MCF 10A (cell line): Measurements from ENCODE around the gene EPS8L3. TPM values are rescaled to one million over a fixed set of nuclear protein-coding genes. Genes with fewer than 3 reads are reported as not detected.

Source experiments
- BruUV-seq: library from RNA; stranded (reverse); fragments of 400-500 nt; replicated peaks from 2 replicates; lab custom pipeline; 2021; lab: Mats Ljungman, UMichigan
- CTCF ChIA-PET: fragments of 300-600 bp; sonication (Branson Sonifier 250); formaldehyde crosslinking; extraction: SDS; loops from one replicate; lab custom pipeline; 2021; ENCODE audit warnings: antibody characterized with exemption, inconsistent platforms; lab: Yijun Ruan, JAX
- POLR2A ChIA-PET: fragments of 300-600, 350-650 bp; sonication (Branson Sonifier 250); formaldehyde crosslinking; extraction: SDS; loops from one replicate; lab custom pipeline; 2020; ENCODE audit warnings: antibody characterized with exemption, inconsistent platforms; lab: Yijun Ruan, JAX
- DNase-seq: peaks from one replicate; pipeline ENCODE4 v3.0.0-alpha.2; 2018; ENCODE audit not compliant: unreplicated experiment
- H3K27ac Mint-ChIP-seq: one replicate; pipeline ENCODE4 v1.8.0; 2022; ENCODE audit warnings: mild to moderate bottlenecking, low read depth, mixed read lengths; ENCODE audit not compliant: unreplicated experiment
- H3K27me3 Mint-ChIP-seq: one replicate; pipeline ENCODE4 v1.8.0; 2022; ENCODE audit warnings: mixed read lengths; ENCODE audit not compliant: insufficient read depth, unreplicated experiment
- H3K36me3 Mint-ChIP-seq: one replicate; pipeline ENCODE4 v1.8.0; 2022; ENCODE audit warnings: mild to moderate bottlenecking, moderate library complexity, mixed read lengths; ENCODE audit not compliant: insufficient read depth, unreplicated experiment
- H3K4me1 Mint-ChIP-seq: one replicate; pipeline ENCODE4 v1.8.0; 2022; ENCODE audit warnings: mixed read lengths; ENCODE audit not compliant: insufficient read depth, unreplicated experiment
- H3K4me3 Mint-ChIP-seq: one replicate; pipeline ENCODE4 v1.8.0; 2022; ENCODE audit warnings: mild to moderate bottlenecking, moderate library complexity, mixed read lengths; ENCODE audit not compliant: unreplicated experiment
- H3K9me3 Mint-ChIP-seq: one replicate; pipeline ENCODE4 v1.8.0; 2022; ENCODE audit warnings: mixed read lengths; ENCODE audit not compliant: unreplicated experiment
- CTCF ChIP-seq: fragments of 200-600 bp; IDR thresholded peaks from one replicate; pipeline ENCODE4 v1.8.0; 2022; ENCODE audit warnings: antibody characterized with exemption, mild to moderate bottlenecking; ENCODE audit not compliant: unreplicated experiment
- intact Hi-C: fragments of 100-400 bp; cut with micrococcal nuclease; formaldehyde crosslinking; loops from 2 replicates; pipeline ENCODE4 v1.14.1; 2022
- total RNA-seq: library from RNA; stranded (reverse); gene quantifications from 2 replicates; pipeline ENCODE4 v1.2.3, GENCODE V29; 2022

The EPS8L3 gene
- total RNA-seq, 1 experiment from 2014 or later, result not detected

GRCh38 chr1:109762039-109762585 is 1.6 kb downstream of the EPS8L3 start:
- Mint-ChIP-seq H3K4me1 (no peaks in the 10 kb centered on the region), H3K36me3 (no peaks in the 10 kb centered on the region), H3K27me3 (no peaks in the 10 kb centered on the region), H3K27ac (no peak overlapping the region), H3K9me3 (no peaks in the 10 kb centered on the region), H3K4me3 (no peak overlapping the region)
- ChIA-PET POLR2A (no interaction called here), CTCF (interaction anchor here (0.7 to 1.5 kb wide), 4 partner anchors 15 to 222 kb away, joined by 3 to 8 read pairs (median 6); no protein-coding TSS in a partner anchor)
- intact Hi-C loops, result no loop called here
- no TSS peak for BruUV-seq
- no peak for DNase-seq
- no peak for TF ChIP-seq CTCF

DNA sequence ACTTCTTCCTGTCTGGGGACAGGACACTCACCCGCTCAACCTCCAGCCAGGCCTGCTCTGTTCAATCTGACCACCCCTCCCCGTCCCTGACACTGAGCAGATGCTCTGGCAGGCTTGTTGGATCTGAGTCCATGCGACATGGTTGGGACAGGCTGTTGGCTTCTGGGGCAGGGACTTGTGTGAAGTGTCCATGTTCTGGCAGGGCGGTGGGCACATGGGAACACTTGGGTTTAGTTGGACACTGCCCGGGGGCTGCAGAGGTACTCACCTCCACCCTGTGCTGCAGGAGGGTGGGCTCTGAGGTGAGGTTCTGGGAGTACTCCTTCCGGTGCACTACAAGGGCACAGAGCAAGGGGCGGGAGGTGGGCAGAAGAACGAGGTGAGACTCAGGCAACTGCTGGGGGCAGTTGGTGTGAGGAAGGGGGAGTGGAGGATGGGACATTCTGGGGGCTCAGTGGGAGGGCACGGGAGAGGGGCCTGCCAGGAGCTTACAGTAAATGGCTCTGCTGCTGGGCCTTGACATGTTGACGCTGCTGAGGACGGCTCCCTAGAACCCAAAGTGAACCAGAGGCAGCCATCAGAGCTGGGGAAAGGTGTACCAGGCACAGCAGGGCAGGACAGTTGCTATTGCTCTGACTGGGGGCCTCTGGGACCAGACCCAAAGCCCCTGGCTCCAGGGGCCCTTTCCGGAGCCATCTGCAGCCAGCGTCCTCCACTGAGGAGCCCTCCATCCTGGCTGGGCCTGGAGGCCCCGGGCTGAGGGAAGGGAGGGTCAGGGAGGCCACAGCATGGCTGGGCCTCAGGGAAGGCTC is 2.3 kb downstream of the EPS8L3 start:
- POLR2A ChIA-PET, result no interaction called here
- no peaks in the 10 kb centered on the region for H3K9me3 Mint-ChIP-seq
- intact Hi-C loops, result no loop called here
- no peaks in the 10 kb centered on the region for H3K27me3 Mint-ChIP-seq
- CTCF ChIA-PET, result interaction anchor here (0.7 to 1.5 kb wide), 3 partner anchors 16 to 124 kb away, joined by 3 to 8 read pairs (median 5); no protein-coding TSS in a partner anchor
- DNase-seq, result no peak
- no peaks in the 10 kb centered on the region for H3K36me3 Mint-ChIP-seq
- no peak overlapping the region for H3K4me3 Mint-ChIP-seq
- no peak for TF ChIP-seq CTCF
- no peak overlapping the region for H3K27ac Mint-ChIP-seq
- BruUV-seq, result no TSS peak
- H3K4me1 Mint-ChIP-seq, result no peaks in the 10 kb centered on the region

- no peak for DNase-seq
- no peak overlapping the region for H3K27ac Mint-ChIP-seq
- BruUV-seq, result no TSS peak
- no peak for TF ChIP-seq CTCF
- no peaks in the 10 kb centered on the region for H3K36me3 Mint-ChIP-seq
- H3K9me3 Mint-ChIP-seq, result no peaks in the 10 kb centered on the region
- no peak overlapping the region for H3K4me3 Mint-ChIP-seq
- ChIA-PET POLR2A (interaction anchor here (1.3 kb wide), 1 partner anchor 109 kb away, joined by 3 read pairs; no protein-coding TSS in a partner anchor), CTCF (interaction anchor here (1.0 kb wide), 1 partner anchor 124 kb away, joined by 5 read pairs; no protein-coding TSS in a partner anchor)
- no peaks in the 10 kb centered on the region for H3K27me3 Mint-ChIP-seq
- H3K4me1 Mint-ChIP-seq, result no peaks in the 10 kb centered on the region
- intact Hi-C loops, result no loop called here
Measured at GRCh38 chr1:109760581-109761226, 3.0 kb downstream of the EPS8L3 start.
